T1000 (cell line): Measurements from ENCODE around the gene AP1G1.
A peak's percentile ranks its signal among the peaks of the same experiment; 100 is the strongest.

Source experiments
- DNase-seq: peaks from one replicate; lab custom pipeline; 2025; ENCODE audit warnings: mixed read lengths; lab: John Stamatoyannopoulos, UW

Gene AP1G1

GRCh38 chr16:71754108-71754507 lies 54.5 kb downstream of the AP1G1 start:
- DNase-seq: no peak

- DNase-seq: no peak
Measured at GRCh38 chr16:71748226-71748625, 60.4 kb downstream of the AP1G1 start.

- no peak for DNase-seq
Measured at GRCh38 chr16:71746442-71747046, 62.1 kb downstream of the AP1G1 start.

GRCh38 chr16:71738855-71739254 lies 69.8 kb downstream of the AP1G1 start:
- no peak for DNase-seq

- no peak for DNase-seq
Measured at GRCh38 chr16:71737501-71737900, 71.1 kb downstream of the AP1G1 start.

- no peak for DNase-seq
Measured at GRCh38 chr16:71734511-71734910, 74.1 kb downstream of the AP1G1 start.

- no peak for DNase-seq
Measured at GRCh38 chr16:71732587-71732986, 76.0 kb downstream of the AP1G1 start.

- no peak for DNase-seq
Measured at GRCh38 chr16:71727551-71728324, 80.9 kb downstream of the AP1G1 start.

- DNase-seq: no peak
Measured at GRCh38 chr16:71726476-71727315, 81.9 kb downstream of the AP1G1 start.

- DNase-seq: no peak
Measured at GRCh38 chr16:71724320-71724751, 84.3 kb downstream of the AP1G1 start, which contains the start of gene PHLPP2. Gene PHLPP2, minus strand, starts transcription at chr16:71724701. Its CDS starts 9,906 bp downstream, at chr16:71714795.

GRCh38 chr16:71723537-71724319 lies 84.9 kb downstream of the AP1G1 start:
- peak; percentile 40 for DNase-seq

GRCh38 chr16:71722801-71723536 lies 85.7 kb downstream of the AP1G1 start:
- DNase-seq: peak; percentile 61

- DNase-seq: no peak
Measured at GRCh38 chr16:71721066-71721740, 87.4 kb downstream of the AP1G1 start.

GRCh38 chr16:71712501-71712900 lies 96.1 kb downstream of the AP1G1 start:
- no peak for DNase-seq

GRCh38 chr16:71711789-71712188 lies 96.8 kb downstream of the AP1G1 start:
- DNase-seq: no peak

GRCh38 chr16:71709229-71709781 lies 99.3 kb downstream of the AP1G1 start:
- DNase-seq: no peak

GRCh38 chr16:71708696-71709095 lies 99.9 kb downstream of the AP1G1 start:
- DNase-seq: no peak

- DNase-seq: no peak
Measured at GRCh38 chr16:71707199-71707598, 101.4 kb downstream of the AP1G1 start.

GRCh38 chr16:71706046-71706445 lies 102.6 kb downstream of the AP1G1 start:
- DNase-seq: no peak

- DNase-seq: no peak
Measured at GRCh38 chr16:71703333-71703732, 105.3 kb downstream of the AP1G1 start.
